PC-3 (cell line): ENCODE measurements around the gene DOCK4. TPM values are rescaled to one million over a fixed set of nuclear protein-coding genes. Genes with fewer than 3 reads are reported as not detected.

Source experiments
- ATAC-seq: fragments of 200-7000 bp; cut with Tn5 transposase; 2 replicates; pipeline ENCODE4 v1.9.1; 2020; ENCODE audit warnings: mild to moderate bottlenecking, moderate library complexity
- BruUV-seq: library from RNA; stranded (reverse); fragments of 400-500 nt; replicated peaks from 2 replicates; lab custom pipeline; 2021; lab: Mats Ljungman, UMichigan
- CTCF ChIA-PET: fragments of 300-600 bp; sonication (Branson Sonifier 250); formaldehyde crosslinking; loops from one replicate; lab custom pipeline; 2022; ENCODE audit warnings: antibody characterized with exemption; lab: Charles Lee
- POLR2A ChIA-PET: fragments of 300-600 bp; sonication (Branson Sonifier 250); formaldehyde crosslinking; loops from one replicate; lab custom pipeline; 2022; ENCODE audit warnings: antibody characterized with exemption; ENCODE audit not compliant: unreplicated experiment; lab: Charles Lee
- DNase-seq: peaks from one replicate; pipeline ENCODE4 v3.0.0-alpha.2; 2015
- H2AFZ ChIP-seq: fragments of 300-600 bp; sonication (generic); 2 replicates; pipeline ENCODE4 v1.6.0; 2016; ENCODE audit warnings: antibody characterized with exemption, low read length
- H3F3A ChIP-seq: fragments of 300-600 bp; sonication (generic); one replicate; pipeline ENCODE4 v1.6.0; 2017; ENCODE audit warnings: antibody characterized with exemption, low read length, control low read depth, mild to moderate bottlenecking; ENCODE audit not compliant: unreplicated experiment
- H3K27ac ChIP-seq: fragments of 300-600 bp; sonication (generic); 2 replicates; pipeline ENCODE4 v1.5.1; 2016; ENCODE audit warnings: mild to moderate bottlenecking, low read length
- H3K27me3 ChIP-seq: fragments of 300-600 bp; sonication (generic); 2 replicates; pipeline ENCODE4 v1.6.1; 2016; ENCODE audit warnings: low read length, mixed read lengths
- H3K36me3 ChIP-seq: fragments of 300-600 bp; sonication (generic); 2 replicates; pipeline ENCODE4 v1.6.1; 2016; ENCODE audit warnings: low read depth, mixed run types, low read length, mixed read lengths
- H3K4me1 ChIP-seq: fragments of 300-600 bp; sonication (generic); 2 replicates; pipeline ENCODE4 v1.5.1; 2016; ENCODE audit warnings: low read length; ENCODE audit not compliant: insufficient read depth
- H3K4me2 ChIP-seq: fragments of 300-600 bp; sonication (generic); 2 replicates; pipeline ENCODE4 v1.6.0; 2016; ENCODE audit warnings: low read length
- H3K4me3 ChIP-seq: fragments of 300-600 bp; sonication (generic); 2 replicates; pipeline ENCODE4 v1.5.1; 2016; ENCODE audit warnings: mild to moderate bottlenecking, low read length, mixed read lengths
- H3K79me2 ChIP-seq: fragments of 300-600 bp; sonication (generic); 2 replicates; pipeline ENCODE4 v1.6.1; 2017; ENCODE audit warnings: low read length, mixed read lengths
- H3K9ac ChIP-seq: fragments of 300-600 bp; sonication (generic); 2 replicates; pipeline ENCODE4 v1.6.0; 2016; ENCODE audit warnings: mild to moderate bottlenecking, low read length
- H3K9me2 ChIP-seq: fragments of 300-600 bp; sonication (generic); replicated peaks from 2 replicates; pipeline ENCODE4 v1.6.1; 2016; ENCODE audit warnings: mixed run types, low read length, mixed read lengths
- H3K9me3 ChIP-seq: fragments of 300-600 bp; sonication (generic); 2 replicates; pipeline ENCODE4 v1.6.1; 2016; ENCODE audit warnings: low read length, mixed read lengths
- H4K20me1 ChIP-seq: fragments of 300-600 bp; sonication (generic); 2 replicates; pipeline ENCODE4 v1.6.1; 2016; ENCODE audit warnings: low read length, mixed read lengths
- EZH2 ChIP-seq: fragments of 300-600 bp; sonication (generic); IDR thresholded peaks from one replicate; pipeline ENCODE4 v1.6.1; 2017; ENCODE audit warnings: antibody characterized with exemption, mild to moderate bottlenecking, low read length; ENCODE audit not compliant: unreplicated experiment
- EZH2phosphoT487 ChIP-seq: fragments of 300-600 bp; sonication (generic); IDR thresholded peaks from 2 replicates; pipeline ENCODE4 v1.6.1; 2018; ENCODE audit warnings: mild to moderate bottlenecking, antibody characterized with exemption, low read length, borderline replicate concordance
- intact Hi-C: fragments of 100-400 bp; cut with micrococcal nuclease; formaldehyde crosslinking; loops from 2 replicates; pipeline ENCODE4 v1.9.0; 2023
- total RNA-seq: library from RNA; depleted of rRNA; stranded (reverse); fragments of >200 nt; gene quantifications from 2 replicates; pipeline ENCODE4 v1.2.3, GENCODE V29; 2014
- TF ChIP-seq, protein P1 (sequence below): fragments of 300-600 bp; sonication (generic); conservative IDR thresholded peaks from 2 replicates; pipeline ENCODE4 v1.5.1; 2017; ENCODE audit warnings: antibody characterized with exemption, low read depth, mild to moderate bottlenecking, low read length

DOCK4 gene
- total RNA-seq, 1 experiment from 2014 or later: 25.4 TPM

DNA sequence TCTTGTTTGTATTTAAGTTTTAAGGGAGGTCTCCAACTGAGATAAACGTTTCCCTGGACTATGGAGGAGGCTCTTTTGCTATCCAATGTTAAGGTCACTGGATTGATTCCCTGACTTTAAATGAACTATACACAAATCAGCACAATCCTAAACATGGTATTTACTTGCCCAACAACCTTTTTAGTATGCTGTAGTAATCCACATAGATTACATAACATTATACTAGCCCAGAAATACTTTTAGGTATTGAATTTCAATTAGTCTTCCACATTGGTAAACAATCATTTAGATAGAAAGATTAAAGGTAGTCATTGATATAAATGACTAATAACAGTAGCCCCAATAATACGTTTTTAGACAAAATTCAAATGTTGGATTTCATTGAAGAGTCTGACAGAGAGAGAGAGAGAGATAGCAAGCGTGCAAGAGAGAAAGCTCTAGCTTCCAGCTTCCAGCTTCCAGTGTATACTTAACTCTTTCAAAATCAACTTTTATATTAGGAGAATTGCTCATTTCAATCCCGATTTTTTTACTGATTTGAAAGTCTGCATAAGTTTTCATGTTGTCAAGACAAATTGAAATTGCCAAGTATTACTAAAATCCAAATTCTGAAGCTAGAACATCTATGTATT is 155.8 kb downstream of the DOCK4 start:
- POLR2A ChIA-PET: no interaction called here
- no peak for ATAC-seq
- Histone ChIP-seq H3K4me1 (peaks cover 5% of the 10 kb centered on the region; the same call in 1 of the 2 replicates), H3K4me2 (no peak overlapping the region), H3F3A (no peaks in the 10 kb centered on the region), H3K27me3 (no peaks in the 10 kb centered on the region), H3K4me3 (no peak overlapping the region), H3K79me2 (peaks cover 24% of the 10 kb centered on the region; the same call in 1 of the 2 replicates), H2AFZ (no peak overlapping the region), H3K9me2 (no peaks in the 10 kb centered on the region), H3K9ac (no peak overlapping the region), H3K27ac (no peak overlapping the region), H3K9me3 (no peaks in the 10 kb centered on the region), H3K36me3 (no peaks in the 10 kb centered on the region), H4K20me1 (no peaks in the 10 kb centered on the region)
- no peak for TF ChIP-seq EZH2phosphoT487
- no peak for DNase-seq
- no TSS peak for BruUV-seq
- intact Hi-C loops: no loop called here
- CTCF ChIA-PET: no interaction called here

DNA sequence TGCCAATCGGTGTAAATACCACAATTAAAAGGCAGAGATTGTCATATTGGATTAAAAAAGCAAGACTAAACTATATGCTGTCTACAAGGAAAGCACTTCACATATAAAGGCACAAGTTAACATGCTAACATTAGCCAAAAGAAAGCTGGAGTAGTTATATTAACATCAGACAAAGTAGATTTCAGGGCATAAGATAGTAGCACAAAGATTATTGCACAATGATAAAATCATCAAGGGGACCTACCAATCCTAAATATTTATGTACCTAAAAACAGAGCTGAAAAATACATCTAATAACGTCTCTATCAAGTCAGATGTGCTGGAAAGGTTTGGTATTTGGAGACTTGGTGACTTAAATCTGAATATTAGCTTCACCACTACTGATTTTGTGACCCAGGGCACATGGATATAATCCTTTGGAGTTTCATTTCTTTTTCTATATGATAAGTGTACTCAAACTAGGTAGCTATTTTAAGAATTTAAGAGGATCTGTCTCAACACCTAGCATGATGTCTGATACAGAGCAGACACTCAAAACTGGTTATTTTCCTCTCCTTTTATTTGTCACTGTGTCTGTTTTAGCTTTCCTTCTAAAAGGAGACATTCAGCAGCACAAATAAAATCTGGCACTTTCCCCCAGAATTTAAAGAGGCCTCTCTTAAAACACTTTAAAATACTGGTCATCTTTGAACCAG is 156.5 kb downstream of the DOCK4 start:
- TF ChIP-seq, protein P1, sequence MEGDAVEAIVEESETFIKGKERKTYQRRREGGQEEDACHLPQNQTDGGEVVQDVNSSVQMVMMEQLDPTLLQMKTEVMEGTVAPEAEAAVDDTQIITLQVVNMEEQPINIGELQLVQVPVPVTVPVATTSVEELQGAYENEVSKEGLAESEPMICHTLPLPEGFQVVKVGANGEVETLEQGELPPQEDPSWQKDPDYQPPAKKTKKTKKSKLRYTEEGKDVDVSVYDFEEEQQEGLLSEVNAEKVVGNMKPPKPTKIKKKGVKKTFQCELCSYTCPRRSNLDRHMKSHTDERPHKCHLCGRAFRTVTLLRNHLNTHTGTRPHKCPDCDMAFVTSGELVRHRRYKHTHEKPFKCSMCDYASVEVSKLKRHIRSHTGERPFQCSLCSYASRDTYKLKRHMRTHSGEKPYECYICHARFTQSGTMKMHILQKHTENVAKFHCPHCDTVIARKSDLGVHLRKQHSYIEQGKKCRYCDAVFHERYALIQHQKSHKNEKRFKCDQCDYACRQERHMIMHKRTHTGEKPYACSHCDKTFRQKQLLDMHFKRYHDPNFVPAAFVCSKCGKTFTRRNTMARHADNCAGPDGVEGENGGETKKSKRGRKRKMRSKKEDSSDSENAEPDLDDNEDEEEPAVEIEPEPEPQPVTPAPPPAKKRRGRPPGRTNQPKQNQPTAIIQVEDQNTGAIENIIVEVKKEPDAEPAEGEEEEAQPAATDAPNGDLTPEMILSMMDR: no peak
- TF ChIP-seq EZH2phosphoT487 (no peak), EZH2 (no peak)
- Histone ChIP-seq H3K9me3 (no peaks in the 10 kb centered on the region), H3K79me2 (peaks cover 18% of the 10 kb centered on the region; the same call in 1 of the 2 replicates), H3K27me3 (no peaks in the 10 kb centered on the region), H3K4me1 (peaks cover 5% of the 10 kb centered on the region; the same call in 1 of the 2 replicates), H3F3A (no peaks in the 10 kb centered on the region), H3K36me3 (no peaks in the 10 kb centered on the region), H4K20me1 (no peaks in the 10 kb centered on the region), H3K4me2 (no peak overlapping the region), H3K27ac (no peak overlapping the region), H2AFZ (no peak overlapping the region), H3K9me2 (no peaks in the 10 kb centered on the region), H3K4me3 (no peak overlapping the region), H3K9ac (no peak overlapping the region)
- intact Hi-C loops: no loop called here
- BruUV-seq: no TSS peak
- POLR2A ChIA-PET: no interaction called here
- CTCF ChIA-PET: no interaction called here
- DNase-seq (no peak), ATAC-seq (no peak)

DNA sequence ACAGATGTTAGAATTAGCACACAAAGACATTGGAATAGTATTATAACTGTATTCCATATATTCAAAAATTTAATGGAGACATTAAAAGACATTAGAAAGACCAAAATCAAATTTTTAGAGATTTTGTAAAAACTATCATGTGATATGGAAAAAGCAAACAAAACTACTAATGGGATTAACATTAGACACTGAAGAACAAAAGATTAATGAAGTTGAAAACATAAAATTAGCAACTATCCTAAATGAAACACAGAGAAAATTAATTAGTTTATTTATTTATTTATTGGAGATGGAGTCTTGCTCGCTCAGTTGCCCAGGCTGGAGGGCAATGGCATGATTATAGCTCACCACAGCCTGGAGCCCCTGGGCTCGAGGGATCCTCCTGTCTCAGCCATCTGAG is 158.8 kb downstream of the DOCK4 start:
- H4K20me1 ChIP-seq: no peaks in the 10 kb centered on the region
- DNase-seq: no peak
- no peak for ATAC-seq
- intact Hi-C loops: no loop called here
- POLR2A ChIA-PET: no interaction called here
- H3K4me2 ChIP-seq: no peak overlapping the region
- H3K27ac ChIP-seq: no peak overlapping the region
- H3K9me2 ChIP-seq: no peaks in the 10 kb centered on the region
- TF ChIP-seq EZH2phosphoT487 (no peak), EZH2 (no peak)
- TF ChIP-seq, protein P1: no peak
- no TSS peak for BruUV-seq
- H3K4me1 ChIP-seq: no peaks in the 10 kb centered on the region; the same call in 1 of the 2 replicates
- H3K9ac ChIP-seq: no peak overlapping the region
- no peaks in the 10 kb centered on the region for H3F3A ChIP-seq
- no peak overlapping the region for H2AFZ ChIP-seq
- H3K4me3 ChIP-seq: no peak overlapping the region
- CTCF ChIA-PET: no interaction called here
- no peaks in the 10 kb centered on the region for H3K36me3 ChIP-seq
- no peaks in the 10 kb centered on the region for H3K27me3 ChIP-seq
- H3K9me3 ChIP-seq: no peaks in the 10 kb centered on the region
- H3K79me2 ChIP-seq: peaks cover 12% of the 10 kb centered on the region; the same call in 1 of the 2 replicates
